ENCODE results near the gene PLA2G10.

DNA sequence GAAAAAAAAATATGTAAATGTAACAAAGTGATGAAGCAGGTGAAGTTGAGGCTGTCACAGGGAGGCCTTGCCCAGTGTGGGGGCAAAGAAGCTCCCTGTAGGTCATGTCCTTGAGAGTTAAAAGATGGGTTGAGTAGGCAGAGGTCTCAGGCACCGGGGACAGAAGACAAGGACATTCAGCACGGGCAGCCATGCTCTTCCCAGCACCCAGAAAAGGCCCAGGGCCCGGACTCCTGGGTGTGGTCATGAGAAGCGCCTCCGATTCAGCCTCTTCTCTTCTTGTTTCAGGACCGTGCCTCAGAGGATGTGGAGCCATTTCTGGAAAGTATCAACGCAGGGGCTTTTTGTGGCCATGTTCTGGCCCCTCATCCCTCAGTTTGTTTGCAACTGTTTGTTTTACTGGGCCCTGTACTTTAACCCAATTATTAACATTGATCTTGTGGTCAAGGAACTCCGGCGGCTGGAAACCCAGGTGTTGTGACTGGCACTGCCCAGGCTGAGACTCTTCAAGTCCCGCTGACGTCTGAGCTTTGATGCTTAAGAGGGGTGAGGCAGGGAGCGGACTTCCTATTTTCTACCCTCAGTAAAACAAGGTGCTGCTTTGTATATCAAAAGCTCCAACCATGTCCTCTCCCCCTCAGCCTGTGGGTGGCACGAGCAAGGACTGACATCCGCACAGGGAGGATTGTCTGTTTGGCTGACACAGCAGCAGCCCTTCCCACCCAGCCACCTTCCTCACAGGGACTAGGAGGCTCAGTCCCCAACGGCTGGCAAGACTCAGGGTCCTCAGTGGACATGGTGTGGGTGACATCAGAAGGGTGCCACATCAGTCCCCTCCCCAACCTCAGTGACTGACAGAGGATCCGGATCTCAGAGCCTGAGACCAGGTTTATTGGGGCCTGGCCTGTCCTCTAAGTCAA lies 26.5 kb downstream of the PLA2G10 start:
- TF ChIP-seq, protein P1, sequence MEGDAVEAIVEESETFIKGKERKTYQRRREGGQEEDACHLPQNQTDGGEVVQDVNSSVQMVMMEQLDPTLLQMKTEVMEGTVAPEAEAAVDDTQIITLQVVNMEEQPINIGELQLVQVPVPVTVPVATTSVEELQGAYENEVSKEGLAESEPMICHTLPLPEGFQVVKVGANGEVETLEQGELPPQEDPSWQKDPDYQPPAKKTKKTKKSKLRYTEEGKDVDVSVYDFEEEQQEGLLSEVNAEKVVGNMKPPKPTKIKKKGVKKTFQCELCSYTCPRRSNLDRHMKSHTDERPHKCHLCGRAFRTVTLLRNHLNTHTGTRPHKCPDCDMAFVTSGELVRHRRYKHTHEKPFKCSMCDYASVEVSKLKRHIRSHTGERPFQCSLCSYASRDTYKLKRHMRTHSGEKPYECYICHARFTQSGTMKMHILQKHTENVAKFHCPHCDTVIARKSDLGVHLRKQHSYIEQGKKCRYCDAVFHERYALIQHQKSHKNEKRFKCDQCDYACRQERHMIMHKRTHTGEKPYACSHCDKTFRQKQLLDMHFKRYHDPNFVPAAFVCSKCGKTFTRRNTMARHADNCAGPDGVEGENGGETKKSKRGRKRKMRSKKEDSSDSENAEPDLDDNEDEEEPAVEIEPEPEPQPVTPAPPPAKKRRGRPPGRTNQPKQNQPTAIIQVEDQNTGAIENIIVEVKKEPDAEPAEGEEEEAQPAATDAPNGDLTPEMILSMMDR (IDR thresholded peaks at IDR 0.05; ENCODE audit: insufficient read depth, low read length): no peak
- no peak for TF ChIP-seq POLR2AphosphoS5 (IDR thresholded peaks at IDR 0.05; ENCODE audit: low read depth)
- TF ChIP-seq GABPA (IDR thresholded peaks at IDR 0.05; ENCODE audit: low read depth): no peak
- TF ChIP-seq, protein P2, sequence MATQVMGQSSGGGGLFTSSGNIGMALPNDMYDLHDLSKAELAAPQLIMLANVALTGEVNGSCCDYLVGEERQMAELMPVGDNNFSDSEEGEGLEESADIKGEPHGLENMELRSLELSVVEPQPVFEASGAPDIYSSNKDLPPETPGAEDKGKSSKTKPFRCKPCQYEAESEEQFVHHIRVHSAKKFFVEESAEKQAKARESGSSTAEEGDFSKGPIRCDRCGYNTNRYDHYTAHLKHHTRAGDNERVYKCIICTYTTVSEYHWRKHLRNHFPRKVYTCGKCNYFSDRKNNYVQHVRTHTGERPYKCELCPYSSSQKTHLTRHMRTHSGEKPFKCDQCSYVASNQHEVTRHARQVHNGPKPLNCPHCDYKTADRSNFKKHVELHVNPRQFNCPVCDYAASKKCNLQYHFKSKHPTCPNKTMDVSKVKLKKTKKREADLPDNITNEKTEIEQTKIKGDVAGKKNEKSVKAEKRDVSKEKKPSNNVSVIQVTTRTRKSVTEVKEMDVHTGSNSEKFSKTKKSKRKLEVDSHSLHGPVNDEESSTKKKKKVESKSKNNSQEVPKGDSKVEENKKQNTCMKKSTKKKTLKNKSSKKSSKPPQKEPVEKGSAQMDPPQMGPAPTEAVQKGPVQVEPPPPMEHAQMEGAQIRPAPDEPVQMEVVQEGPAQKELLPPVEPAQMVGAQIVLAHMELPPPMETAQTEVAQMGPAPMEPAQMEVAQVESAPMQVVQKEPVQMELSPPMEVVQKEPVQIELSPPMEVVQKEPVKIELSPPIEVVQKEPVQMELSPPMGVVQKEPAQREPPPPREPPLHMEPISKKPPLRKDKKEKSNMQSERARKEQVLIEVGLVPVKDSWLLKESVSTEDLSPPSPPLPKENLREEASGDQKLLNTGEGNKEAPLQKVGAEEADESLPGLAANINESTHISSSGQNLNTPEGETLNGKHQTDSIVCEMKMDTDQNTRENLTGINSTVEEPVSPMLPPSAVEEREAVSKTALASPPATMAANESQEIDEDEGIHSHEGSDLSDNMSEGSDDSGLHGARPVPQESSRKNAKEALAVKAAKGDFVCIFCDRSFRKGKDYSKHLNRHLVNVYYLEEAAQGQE (IDR thresholded peaks at IDR 0.05; ENCODE audit: insufficient replicate concordance, low read depth): no peak

Measured in HL-60 (cell line).